PC-3 (cell line): ENCODE results near the gene NOL4L. TPM values are rescaled to one million over a fixed set of nuclear protein-coding genes. Genes with fewer than 3 reads are reported as not detected.

Experiments
- ATAC-seq: fragments of 200-7000 bp; cut with Tn5 transposase; 2 replicates; pipeline ENCODE4 v1.9.1; 2020; ENCODE audit warnings: mild to moderate bottlenecking, moderate library complexity
- BruUV-seq: library from RNA; stranded (reverse); fragments of 400-500 nt; replicated peaks from 2 replicates; lab custom pipeline; 2021; lab: Mats Ljungman, UMichigan
- CTCF ChIA-PET: fragments of 300-600 bp; sonication (Branson Sonifier 250); formaldehyde crosslinking; loops from one replicate; lab custom pipeline; 2022; ENCODE audit warnings: antibody characterized with exemption; lab: Charles Lee
- POLR2A ChIA-PET: fragments of 300-600 bp; sonication (Branson Sonifier 250); formaldehyde crosslinking; loops from one replicate; lab custom pipeline; 2022; ENCODE audit warnings: antibody characterized with exemption; ENCODE audit not compliant: unreplicated experiment; lab: Charles Lee
- DNase-seq: peaks from one replicate; pipeline ENCODE4 v3.0.0-alpha.2; 2015
- H2AFZ ChIP-seq: fragments of 300-600 bp; sonication (generic); 2 replicates; pipeline ENCODE4 v1.6.0; 2016; ENCODE audit warnings: antibody characterized with exemption, low read length
- H3F3A ChIP-seq: fragments of 300-600 bp; sonication (generic); one replicate; pipeline ENCODE4 v1.6.0; 2017; ENCODE audit warnings: antibody characterized with exemption, low read length, control low read depth, mild to moderate bottlenecking; ENCODE audit not compliant: unreplicated experiment
- H3K27ac ChIP-seq: fragments of 300-600 bp; sonication (generic); 2 replicates; pipeline ENCODE4 v1.5.1; 2016; ENCODE audit warnings: mild to moderate bottlenecking, low read length
- H3K27me3 ChIP-seq: fragments of 300-600 bp; sonication (generic); 2 replicates; pipeline ENCODE4 v1.6.1; 2016; ENCODE audit warnings: low read length, mixed read lengths
- H3K36me3 ChIP-seq: fragments of 300-600 bp; sonication (generic); 2 replicates; pipeline ENCODE4 v1.6.1; 2016; ENCODE audit warnings: low read depth, mixed run types, low read length, mixed read lengths
- H3K4me1 ChIP-seq: fragments of 300-600 bp; sonication (generic); 2 replicates; pipeline ENCODE4 v1.5.1; 2016; ENCODE audit warnings: low read length; ENCODE audit not compliant: insufficient read depth
- H3K4me2 ChIP-seq: fragments of 300-600 bp; sonication (generic); 2 replicates; pipeline ENCODE4 v1.6.0; 2016; ENCODE audit warnings: low read length
- H3K4me3 ChIP-seq: fragments of 300-600 bp; sonication (generic); 2 replicates; pipeline ENCODE4 v1.5.1; 2016; ENCODE audit warnings: mild to moderate bottlenecking, low read length, mixed read lengths
- H3K79me2 ChIP-seq: fragments of 300-600 bp; sonication (generic); 2 replicates; pipeline ENCODE4 v1.6.1; 2017; ENCODE audit warnings: low read length, mixed read lengths
- H3K9ac ChIP-seq: fragments of 300-600 bp; sonication (generic); 2 replicates; pipeline ENCODE4 v1.6.0; 2016; ENCODE audit warnings: mild to moderate bottlenecking, low read length
- H3K9me2 ChIP-seq: fragments of 300-600 bp; sonication (generic); replicated peaks from 2 replicates; pipeline ENCODE4 v1.6.1; 2016; ENCODE audit warnings: mixed run types, low read length, mixed read lengths
- H3K9me3 ChIP-seq: fragments of 300-600 bp; sonication (generic); 2 replicates; pipeline ENCODE4 v1.6.1; 2016; ENCODE audit warnings: low read length, mixed read lengths
- H4K20me1 ChIP-seq: fragments of 300-600 bp; sonication (generic); 2 replicates; pipeline ENCODE4 v1.6.1; 2016; ENCODE audit warnings: low read length, mixed read lengths
- CTCF ChIP-seq: fragments of 300-600 bp; sonication (generic); conservative IDR thresholded peaks from 2 replicates; pipeline ENCODE4 v1.5.1; 2017; ENCODE audit warnings: antibody characterized with exemption, low read depth, mild to moderate bottlenecking, low read length
- EZH2 ChIP-seq: fragments of 300-600 bp; sonication (generic); IDR thresholded peaks from one replicate; pipeline ENCODE4 v1.6.1; 2017; ENCODE audit warnings: antibody characterized with exemption, mild to moderate bottlenecking, low read length; ENCODE audit not compliant: unreplicated experiment
- EZH2phosphoT487 ChIP-seq: fragments of 300-600 bp; sonication (generic); IDR thresholded peaks from 2 replicates; pipeline ENCODE4 v1.6.1; 2018; ENCODE audit warnings: mild to moderate bottlenecking, antibody characterized with exemption, low read length, borderline replicate concordance
- intact Hi-C: fragments of 100-400 bp; cut with micrococcal nuclease; formaldehyde crosslinking; loops from 2 replicates; pipeline ENCODE4 v1.9.0; 2023
- total RNA-seq: library from RNA; depleted of rRNA; stranded (reverse); fragments of >200 nt; gene quantifications from 2 replicates; pipeline ENCODE4 v1.2.3, GENCODE V29; 2014

The NOL4L gene
- total RNA-seq, 1 experiment from 2014 or later = 7.3 TPM

DNA sequence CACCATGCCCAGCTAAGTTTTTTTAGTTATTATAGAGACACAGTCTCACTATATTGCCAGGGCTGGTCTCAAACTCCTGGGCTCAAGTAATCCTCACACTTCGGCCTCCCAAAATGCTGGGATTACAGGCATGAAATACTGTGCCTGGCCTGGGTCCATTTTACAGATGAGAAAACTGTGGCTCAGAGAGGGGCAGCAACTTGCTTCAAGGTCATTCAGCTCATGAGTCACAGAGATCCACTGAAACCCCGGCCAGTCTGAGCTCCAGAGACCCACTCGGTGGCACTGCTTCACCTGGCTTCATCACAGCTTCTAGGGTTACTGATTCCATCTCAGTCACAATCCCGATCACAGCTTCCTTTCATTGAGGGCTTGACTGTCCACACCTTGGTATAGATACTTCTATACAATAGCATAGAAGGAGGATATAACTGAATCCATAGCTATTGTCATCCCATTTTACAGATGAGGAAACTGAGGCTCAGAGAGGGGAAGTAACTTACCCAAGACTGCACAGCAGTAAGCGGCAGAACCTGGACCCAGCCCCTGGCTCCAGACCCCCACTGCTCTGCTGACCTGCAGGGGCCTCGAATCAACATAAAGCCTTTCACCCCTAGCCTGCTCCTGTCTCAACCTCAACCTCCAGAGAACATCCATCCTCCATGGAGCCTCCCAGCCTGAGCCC is 11.8 kb downstream of the NOL4L start:
- Histone ChIP-seq H3K27ac (no peak overlapping the region), H2AFZ (no peak overlapping the region), H4K20me1 (no peaks in the 10 kb centered on the region), H3K4me2 (no peak overlapping the region), H3K36me3 (no peaks in the 10 kb centered on the region), H3K79me2 (no peaks in the 10 kb centered on the region), H3F3A (no peaks in the 10 kb centered on the region), H3K9me3 (no peaks in the 10 kb centered on the region), H3K27me3 (no peaks in the 10 kb centered on the region), H3K9me2 (no peaks in the 10 kb centered on the region), H3K9ac (no peak overlapping the region), H3K4me3 (no peak overlapping the region), H3K4me1 (no peaks in the 10 kb centered on the region)
- no peak for TF ChIP-seq EZH2phosphoT487
- no peak for TF ChIP-seq EZH2
- TF ChIP-seq CTCF = no peak
- ATAC-seq = no peak
- no TSS peak for BruUV-seq
- intact Hi-C loops = no loop called here
- CTCF ChIA-PET = no interaction called here
- no peak for DNase-seq
- POLR2A ChIA-PET = no interaction called here

DNA sequence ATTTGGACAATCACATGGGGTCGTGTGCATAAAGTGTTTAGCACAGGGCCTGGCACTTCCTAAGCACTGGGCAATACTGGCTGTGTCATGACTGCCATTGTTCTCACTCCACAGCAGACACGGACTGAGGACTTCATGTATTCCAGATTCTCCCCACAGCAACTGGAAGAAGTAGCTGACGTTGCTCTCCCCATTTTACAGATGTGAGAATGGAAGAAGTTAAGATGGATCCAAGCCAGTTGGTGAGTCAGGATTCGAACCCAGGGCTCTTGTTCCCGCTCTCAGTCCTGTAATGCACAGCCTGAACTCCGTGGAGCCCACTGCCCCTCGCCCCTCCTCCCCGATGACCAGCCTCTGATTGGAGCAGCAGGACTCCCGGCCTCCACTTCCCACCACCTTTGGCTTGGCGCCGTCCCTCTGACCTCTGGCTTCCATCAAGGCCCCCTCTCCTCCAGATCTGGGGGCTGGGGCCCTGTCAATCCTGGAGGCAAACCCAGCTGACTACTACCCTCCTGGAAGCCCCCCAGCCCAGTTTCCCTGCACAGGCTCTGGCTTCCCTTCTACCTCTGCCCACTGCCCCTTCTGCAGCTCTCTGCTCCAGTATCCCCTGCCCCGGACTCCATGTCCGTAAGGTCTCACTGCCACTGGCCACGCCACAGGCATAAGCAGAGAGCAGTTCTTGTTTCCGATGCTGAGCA is 12.7 kb downstream of the NOL4L start:
- ChIA-PET CTCF (no interaction called here), POLR2A (no interaction called here)
- Histone ChIP-seq H3K27ac (no peak overlapping the region), H3K9me2 (no peaks in the 10 kb centered on the region), H3K4me2 (no peak overlapping the region), H3F3A (no peaks in the 10 kb centered on the region), H4K20me1 (no peaks in the 10 kb centered on the region), H3K79me2 (no peaks in the 10 kb centered on the region), H3K4me1 (no peaks in the 10 kb centered on the region), H2AFZ (no peak overlapping the region), H3K9me3 (no peaks in the 10 kb centered on the region), H3K27me3 (no peaks in the 10 kb centered on the region), H3K4me3 (no peak overlapping the region), H3K36me3 (no peaks in the 10 kb centered on the region), H3K9ac (no peak overlapping the region)
- DNase-seq (no peak), ATAC-seq (no peak)
- intact Hi-C loops = no loop called here
- BruUV-seq = no TSS peak
- TF ChIP-seq EZH2 (no peak), EZH2phosphoT487 (no peak), CTCF (no peak)

DNA sequence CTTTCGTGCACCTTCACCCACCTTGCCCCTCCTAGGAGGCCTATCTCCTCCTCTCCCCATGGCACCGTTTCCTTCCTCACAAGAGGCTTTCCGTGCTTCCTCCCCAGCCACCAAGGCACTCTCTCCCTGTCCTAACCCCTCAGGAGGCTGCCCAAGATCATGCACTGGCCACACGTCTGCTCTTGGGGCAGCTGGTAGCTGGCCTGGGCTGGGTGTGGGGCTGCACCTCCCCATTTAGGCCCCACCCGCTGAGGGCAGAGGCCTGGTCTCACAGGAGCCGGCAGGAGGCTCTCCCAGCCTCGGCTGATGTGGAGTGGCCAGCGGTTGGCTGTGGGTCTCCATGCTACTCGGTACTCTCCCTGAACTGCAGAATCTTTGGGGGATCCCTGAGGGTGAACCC is 13.6 kb downstream of the NOL4L start:
- H3F3A ChIP-seq = no peaks in the 10 kb centered on the region
- ChIA-PET POLR2A (no interaction called here), CTCF (no interaction called here)
- no peaks in the 10 kb centered on the region for H3K36me3 ChIP-seq
- H3K4me2 ChIP-seq = no peak overlapping the region
- no peak for DNase-seq
- no peak overlapping the region for H2AFZ ChIP-seq
- no TSS peak for BruUV-seq
- no peaks in the 10 kb centered on the region for H3K4me1 ChIP-seq
- no peaks in the 10 kb centered on the region for H3K79me2 ChIP-seq
- H3K27me3 ChIP-seq = no peaks in the 10 kb centered on the region
- intact Hi-C loops = no loop called here
- TF ChIP-seq EZH2 (no peak), EZH2phosphoT487 (no peak), CTCF (no peak)
- H3K27ac ChIP-seq = no peak overlapping the region
- H3K9me3 ChIP-seq = no peaks in the 10 kb centered on the region
- H3K9me2 ChIP-seq = no peaks in the 10 kb centered on the region
- no peak overlapping the region for H3K4me3 ChIP-seq
- ATAC-seq = no peak
- no peaks in the 10 kb centered on the region for H4K20me1 ChIP-seq
- no peak overlapping the region for H3K9ac ChIP-seq
